Liver (tissue), 9 donors: ENCODE measurements around the gene FRMPD3. TPM values are rescaled to one million over a fixed set of nuclear protein-coding genes. Genes with fewer than 3 reads are reported as not detected.

Experiments
- DNase-seq: peaks from one replicate; pipeline ENCODE4 v3.0.0-alpha.2; 2017; ENCODE audit warnings: low spot score
- H3K27ac ChIP-seq, 2 donors: one replicate each; pipeline ENCODE4 v1.7.0; 2013; ENCODE audit warnings: inconsistent platforms in 2 of 2, low read length in 2 of 2, control low read depth in 1 of 2, low read depth in 1 of 2, mild to moderate bottlenecking in 1 of 2
- H3K27me3 ChIP-seq, 4 donors: one replicate each; pipeline versions ENCODE4 v1.6.1 to v1.7.0; 2013; ENCODE audit warnings: low read length in 3 of 4, inconsistent platforms in 1 of 4, mild to moderate bottlenecking in 1 of 4, moderate library complexity in 1 of 4; ENCODE audit not compliant: control insufficient read depth in 4 of 4, insufficient read depth in 4 of 4
- H3K36me3 ChIP-seq, 4 donors: one replicate each; pipeline versions ENCODE4 v1.6.1 to v1.7.0; 2013; ENCODE audit warnings: low read length in 3 of 4, mild to moderate bottlenecking in 3 of 4, low read depth in 1 of 4, moderate library complexity in 1 of 4; ENCODE audit not compliant: control insufficient read depth in 4 of 4, insufficient read depth in 3 of 4
- H3K4me1 ChIP-seq, 4 donors: one replicate each; pipeline versions ENCODE4 v1.6.1 to v1.7.0; 2013; ENCODE audit warnings: low read length in 3 of 4, mild to moderate bottlenecking in 3 of 4, moderate library complexity in 1 of 4; ENCODE audit not compliant: control insufficient read depth in 4 of 4, insufficient read depth in 4 of 4
- H3K4me3 ChIP-seq, 3 donors: one replicate each; pipeline versions ENCODE4 v1.6.1 to v1.7.0; 2013; ENCODE audit warnings: low read length in 3 of 3, control low read depth in 1 of 3, low read depth in 1 of 3, mild to moderate bottlenecking in 1 of 3
- H3K9ac ChIP-seq, 2 donors: one replicate each; pipeline ENCODE4 v1.7.0; 2013; ENCODE audit warnings: low read length in 2 of 2, mild to moderate bottlenecking in 2 of 2, moderate library complexity in 2 of 2, control low read depth in 1 of 2, low read depth in 1 of 2
- H3K9me3 ChIP-seq, 4 donors: one replicate each; pipeline versions ENCODE4 v1.6.1 to v1.7.0; 2013; ENCODE audit warnings: low read length in 3 of 4; ENCODE audit not compliant: control insufficient read depth in 4 of 4
- EGR1 ChIP-seq, 2 donors: IDR thresholded peaks; 2 replicates each; pipeline ENCODE4 v1.6.1; 2016 to 2018; ENCODE audit warnings: antibody characterized with exemption in 2 of 2, low read depth in 2 of 2
- FOXA1 ChIP-seq: IDR thresholded peaks from 2 replicates; pipeline ENCODE4 v1.6.1; 2016; ENCODE audit warnings: antibody characterized with exemption
- FOXA2 ChIP-seq: IDR thresholded peaks from 2 replicates; pipeline ENCODE4 v1.6.1; 2016; ENCODE audit warnings: antibody characterized with exemption
- GABPA ChIP-seq, 2 donors: IDR thresholded peaks in 1 of 2; conservative IDR thresholded peaks in 1 of 2; 2 replicates each; pipeline ENCODE4 v1.6.1; 2016; ENCODE audit warnings: antibody characterized with exemption in 2 of 2, mild to moderate bottlenecking in 1 of 2, moderate library complexity in 1 of 2
- HNF4A ChIP-seq, 2 donors: conservative IDR thresholded peaks; 2 replicates each; pipeline ENCODE4 v1.6.1; 2016; ENCODE audit warnings: antibody characterized with exemption in 2 of 2, mild to moderate bottlenecking in 2 of 2
- HNF4G ChIP-seq: IDR thresholded peaks from 2 replicates; pipeline ENCODE4 v1.6.1; 2016; ENCODE audit warnings: antibody characterized with exemption
- JUND ChIP-seq, 2 donors: IDR thresholded peaks; 2 replicates each; pipeline ENCODE4 v1.6.1; 2016; ENCODE audit warnings: antibody characterized with exemption in 2 of 2
- NR2F2 ChIP-seq: IDR thresholded peaks from 2 replicates; pipeline ENCODE4 v1.6.1; 2016; ENCODE audit warnings: antibody characterized with exemption
- RAD21 ChIP-seq, 2 donors: IDR thresholded peaks; 2 replicates each; pipeline ENCODE4 v1.6.1; 2016; ENCODE audit warnings: antibody characterized with exemption in 2 of 2, mild to moderate bottlenecking in 2 of 2
- RXRA ChIP-seq, 2 donors: IDR thresholded peaks; 2 replicates each; pipeline ENCODE4 v1.6.1; 2017 to 2018; ENCODE audit warnings: antibody characterized with exemption in 2 of 2, mild to moderate bottlenecking in 1 of 2
- SP1 ChIP-seq: IDR thresholded peaks from 2 replicates; pipeline ENCODE4 v1.6.1; 2018; ENCODE audit warnings: antibody characterized with exemption, mild to moderate bottlenecking
- TAF1 ChIP-seq: conservative IDR thresholded peaks from 2 replicates; pipeline ENCODE4 v1.6.1; 2016; ENCODE audit warnings: antibody characterized with exemption, mild to moderate bottlenecking
- YY1 ChIP-seq: IDR thresholded peaks from 2 replicates; pipeline ENCODE4 v1.6.1; 2016; ENCODE audit warnings: antibody characterized with exemption, mild to moderate bottlenecking
- WGBS: extraction: QIAGEN DNeasy Blood & Tissue Kit; methylation state at CpG from one replicate; pipeline ENCODE4 v1.1.7; 2013; 5-methylcytosine and 5-hydroxymethylcytosine counted together
- polyA plus RNA-seq, 2 donors: library from polyadenylated mRNA; stranded (reverse) in 1 of 2; unstranded in 1 of 2; fragments of 200-250 nt in 1 of 2; fragments of >200 nt in 1 of 2; fragmentation: Nextera tagmentation in 1 of 2; extraction: Ambion mirVana in 1 of 2; gene quantifications; one replicate each; pipeline versions ENCODE4 v1.2.1 to v1.2.3, GENCODE V29; 2013 to 2015
- total RNA-seq, 2 donors: library from RNA; depleted of rRNA; stranded (reverse); fragments of >200 nt; gene quantifications; one replicate each; pipeline ENCODE4 v1.2.3, GENCODE V29; 2014
- TF ChIP-seq, protein P1 (sequence below): IDR thresholded peaks from 2 replicates; pipeline ENCODE4 v1.6.1; 2016; ENCODE audit warnings: antibody characterized with exemption
- TF ChIP-seq, protein P2 (sequence below): fragments of 150-350 bp; IDR thresholded peaks from 2 replicates; pipeline ENCODE4 v1.5.1; 2017; ENCODE audit warnings: improper control_type of control experiment, low read depth, low read length; ENCODE audit not compliant: missing input control
- TF ChIP-seq, protein P3 (sequence below): IDR thresholded peaks from 2 replicates; pipeline ENCODE4 v1.6.1; 2016; ENCODE audit warnings: antibody characterized with exemption
- TF ChIP-seq, protein P4 (sequence below): IDR thresholded peaks from 2 replicates; pipeline ENCODE4 v1.6.1; 2016; ENCODE audit warnings: antibody characterized with exemption, mild to moderate bottlenecking
- TF ChIP-seq, protein P5 (sequence below): IDR thresholded peaks from 2 replicates; pipeline ENCODE4 v1.6.1; 2016; ENCODE audit warnings: antibody characterized with exemption
- donor health status: healthy.
- donor health status: healthy.
- donor health status: healthy.
- donor health status: healthy.
- donor health status: healthy.

The FRMPD3 gene
- total and polyA plus RNA-seq, 4 donors, result under 0.01 to 0.01 TPM; not detected in 2

DNA sequence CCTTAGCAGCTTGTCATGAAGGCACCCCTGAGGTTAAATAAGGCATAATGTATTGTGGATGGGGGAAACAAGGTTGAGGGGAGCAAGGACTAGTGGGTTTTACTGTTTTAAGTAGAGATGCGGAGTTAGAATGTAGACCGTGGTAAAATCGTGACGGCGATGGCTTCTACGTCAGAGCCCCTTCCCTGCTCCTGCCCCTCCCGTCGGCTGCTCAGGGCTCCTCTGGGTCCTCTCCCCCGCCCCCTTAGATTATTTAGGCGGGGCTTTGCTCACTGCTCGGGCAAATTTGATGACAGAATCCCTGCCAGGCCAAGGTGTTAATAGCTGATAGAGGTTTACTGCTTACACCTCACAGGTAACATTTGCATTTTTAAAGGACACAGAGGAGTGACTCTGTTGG is 2.3 kb downstream of the FRMPD3 start:
- H3K9me3 ChIP-seq, result no peaks in the 10 kb centered on the region
- H3K36me3 ChIP-seq, result no peaks in the 10 kb centered on the region
- H3K4me1 ChIP-seq, result peaks cover 2 to 14% (median 5%) of the 10 kb centered on the region in 4 donors
- no peak overlapping the region for H3K27ac ChIP-seq
- no peak for DNase-seq
- 16% methylated on average over 11 of the region's 11 CpGs for WGBS
- TF ChIP-seq, protein P1, sequence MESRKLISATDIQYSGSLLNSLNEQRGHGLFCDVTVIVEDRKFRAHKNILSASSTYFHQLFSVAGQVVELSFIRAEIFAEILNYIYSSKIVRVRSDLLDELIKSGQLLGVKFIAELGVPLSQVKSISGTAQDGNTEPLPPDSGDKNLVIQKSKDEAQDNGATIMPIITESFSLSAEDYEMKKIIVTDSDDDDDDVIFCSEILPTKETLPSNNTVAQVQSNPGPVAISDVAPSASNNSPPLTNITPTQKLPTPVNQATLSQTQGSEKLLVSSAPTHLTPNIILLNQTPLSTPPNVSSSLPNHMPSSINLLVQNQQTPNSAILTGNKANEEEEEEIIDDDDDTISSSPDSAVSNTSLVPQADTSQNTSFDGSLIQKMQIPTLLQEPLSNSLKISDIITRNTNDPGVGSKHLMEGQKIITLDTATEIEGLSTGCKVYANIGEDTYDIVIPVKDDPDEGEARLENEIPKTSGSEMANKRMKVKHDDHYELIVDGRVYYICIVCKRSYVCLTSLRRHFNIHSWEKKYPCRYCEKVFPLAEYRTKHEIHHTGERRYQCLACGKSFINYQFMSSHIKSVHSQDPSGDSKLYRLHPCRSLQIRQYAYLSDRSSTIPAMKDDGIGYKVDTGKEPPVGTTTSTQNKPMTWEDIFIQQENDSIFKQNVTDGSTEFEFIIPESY, result no peak
- TF ChIP-seq JUND (IDR thresholded peaks at IDR 0.05), result no peak
- no peak for TF ChIP-seq RAD21 (IDR thresholded peaks at IDR 0.05)
- TF ChIP-seq, protein P2, sequence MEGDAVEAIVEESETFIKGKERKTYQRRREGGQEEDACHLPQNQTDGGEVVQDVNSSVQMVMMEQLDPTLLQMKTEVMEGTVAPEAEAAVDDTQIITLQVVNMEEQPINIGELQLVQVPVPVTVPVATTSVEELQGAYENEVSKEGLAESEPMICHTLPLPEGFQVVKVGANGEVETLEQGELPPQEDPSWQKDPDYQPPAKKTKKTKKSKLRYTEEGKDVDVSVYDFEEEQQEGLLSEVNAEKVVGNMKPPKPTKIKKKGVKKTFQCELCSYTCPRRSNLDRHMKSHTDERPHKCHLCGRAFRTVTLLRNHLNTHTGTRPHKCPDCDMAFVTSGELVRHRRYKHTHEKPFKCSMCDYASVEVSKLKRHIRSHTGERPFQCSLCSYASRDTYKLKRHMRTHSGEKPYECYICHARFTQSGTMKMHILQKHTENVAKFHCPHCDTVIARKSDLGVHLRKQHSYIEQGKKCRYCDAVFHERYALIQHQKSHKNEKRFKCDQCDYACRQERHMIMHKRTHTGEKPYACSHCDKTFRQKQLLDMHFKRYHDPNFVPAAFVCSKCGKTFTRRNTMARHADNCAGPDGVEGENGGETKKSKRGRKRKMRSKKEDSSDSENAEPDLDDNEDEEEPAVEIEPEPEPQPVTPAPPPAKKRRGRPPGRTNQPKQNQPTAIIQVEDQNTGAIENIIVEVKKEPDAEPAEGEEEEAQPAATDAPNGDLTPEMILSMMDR, result no peak
- H3K4me3 ChIP-seq, result no peak overlapping the region
- H3K9ac ChIP-seq, result no peak overlapping the region
- H3K27me3 ChIP-seq, result no peaks in the 10 kb centered on the region

DNA sequence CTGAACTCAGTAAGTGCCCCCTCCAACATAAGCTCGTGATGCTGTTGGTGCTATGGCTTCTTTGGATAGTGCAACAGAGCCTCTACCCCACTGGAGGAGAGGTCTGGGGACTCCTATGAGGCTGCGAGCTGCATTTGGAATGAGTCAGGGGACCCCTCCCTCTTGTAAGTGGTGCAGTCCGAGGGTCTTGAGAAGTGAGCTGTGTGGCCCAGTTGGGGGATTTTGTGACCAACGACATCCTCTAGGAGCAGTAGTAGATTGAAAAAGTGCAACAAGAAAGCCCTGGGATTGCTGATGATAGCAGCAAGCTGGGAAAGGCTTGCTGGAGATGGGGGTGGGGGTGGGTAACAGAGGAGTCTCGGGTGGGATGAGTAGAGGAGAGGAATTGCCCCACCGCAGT is 3.1 kb downstream of the FRMPD3 start:
- H3K9me3 ChIP-seq, result no peaks in the 10 kb centered on the region
- H3K4me1 ChIP-seq, result peaks cover 2 to 14% (median 5%) of the 10 kb centered on the region in 4 donors
- H3K4me3 ChIP-seq, result no peak overlapping the region
- no peaks in the 10 kb centered on the region for H3K36me3 ChIP-seq
- WGBS, result 24% methylated on average over 6 of the region's 6 CpGs
- no peak for DNase-seq
- no peak overlapping the region for H3K27ac ChIP-seq
- no peaks in the 10 kb centered on the region for H3K27me3 ChIP-seq
- TF ChIP-seq, protein P3, sequence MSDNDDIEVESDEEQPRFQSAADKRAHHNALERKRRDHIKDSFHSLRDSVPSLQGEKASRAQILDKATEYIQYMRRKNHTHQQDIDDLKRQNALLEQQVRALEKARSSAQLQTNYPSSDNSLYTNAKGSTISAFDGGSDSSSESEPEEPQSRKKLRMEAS, result no peak
- TF ChIP-seq, protein P4, sequence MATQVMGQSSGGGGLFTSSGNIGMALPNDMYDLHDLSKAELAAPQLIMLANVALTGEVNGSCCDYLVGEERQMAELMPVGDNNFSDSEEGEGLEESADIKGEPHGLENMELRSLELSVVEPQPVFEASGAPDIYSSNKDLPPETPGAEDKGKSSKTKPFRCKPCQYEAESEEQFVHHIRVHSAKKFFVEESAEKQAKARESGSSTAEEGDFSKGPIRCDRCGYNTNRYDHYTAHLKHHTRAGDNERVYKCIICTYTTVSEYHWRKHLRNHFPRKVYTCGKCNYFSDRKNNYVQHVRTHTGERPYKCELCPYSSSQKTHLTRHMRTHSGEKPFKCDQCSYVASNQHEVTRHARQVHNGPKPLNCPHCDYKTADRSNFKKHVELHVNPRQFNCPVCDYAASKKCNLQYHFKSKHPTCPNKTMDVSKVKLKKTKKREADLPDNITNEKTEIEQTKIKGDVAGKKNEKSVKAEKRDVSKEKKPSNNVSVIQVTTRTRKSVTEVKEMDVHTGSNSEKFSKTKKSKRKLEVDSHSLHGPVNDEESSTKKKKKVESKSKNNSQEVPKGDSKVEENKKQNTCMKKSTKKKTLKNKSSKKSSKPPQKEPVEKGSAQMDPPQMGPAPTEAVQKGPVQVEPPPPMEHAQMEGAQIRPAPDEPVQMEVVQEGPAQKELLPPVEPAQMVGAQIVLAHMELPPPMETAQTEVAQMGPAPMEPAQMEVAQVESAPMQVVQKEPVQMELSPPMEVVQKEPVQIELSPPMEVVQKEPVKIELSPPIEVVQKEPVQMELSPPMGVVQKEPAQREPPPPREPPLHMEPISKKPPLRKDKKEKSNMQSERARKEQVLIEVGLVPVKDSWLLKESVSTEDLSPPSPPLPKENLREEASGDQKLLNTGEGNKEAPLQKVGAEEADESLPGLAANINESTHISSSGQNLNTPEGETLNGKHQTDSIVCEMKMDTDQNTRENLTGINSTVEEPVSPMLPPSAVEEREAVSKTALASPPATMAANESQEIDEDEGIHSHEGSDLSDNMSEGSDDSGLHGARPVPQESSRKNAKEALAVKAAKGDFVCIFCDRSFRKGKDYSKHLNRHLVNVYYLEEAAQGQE, result no peak
- TF ChIP-seq HNF4G (no peak), JUND (IDR thresholded peaks at IDR 0.05) (no peak), SP1 (no peak), HNF4A (conservative IDR thresholded peaks at IDR 0.05) (no peak), FOXA2 (no peak), RXRA (IDR thresholded peaks at IDR 0.05) (no peak), NR2F2 (no peak), TAF1 (no peak), EGR1 (IDR thresholded peaks at IDR 0.05; ENCODE audit: low read depth in 2 of 2) (no peak), GABPA (IDR thresholded peaks at IDR 0.05 in 1 of 2, conservative IDR thresholded peaks at IDR 0.05 in 1 of 2) (no peak), FOXA1 (no peak), YY1 (no peak), RAD21 (IDR thresholded peaks at IDR 0.05) (no peak)
- TF ChIP-seq, protein P1, result no peak
- TF ChIP-seq, protein P5, sequence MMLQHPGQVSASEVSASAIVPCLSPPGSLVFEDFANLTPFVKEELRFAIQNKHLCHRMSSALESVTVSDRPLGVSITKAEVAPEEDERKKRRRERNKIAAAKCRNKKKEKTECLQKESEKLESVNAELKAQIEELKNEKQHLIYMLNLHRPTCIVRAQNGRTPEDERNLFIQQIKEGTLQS, result no peak
- TF ChIP-seq, protein P2, result no peak
- H3K9ac ChIP-seq, result no peak overlapping the region
